Fibroblast of skin of left biceps (primary cell): Measurements from ENCODE around the gene CFAP107.

ENCODE experiments used
- DNase-seq, 2 experiments: peaks; one replicate each; pipeline ENCODE4 v3.0.0-alpha.2; 2013; ENCODE audit warnings: low read depth in 2 of 2

Gene CFAP107

GRCh38 chr1:12741946-12742345 lies 4.1 kb upstream of the CFAP107 start:
- no peak for DNase-seq

GRCh38 chr1:12745126-12745991 lies 641 bp upstream of the CFAP107 start:
- DNase-seq: peak; percentile 23 to 45

GRCh38 chr1:12748778-12749355 lies 2.9 kb downstream of the CFAP107 start:
- no peak for DNase-seq

- DNase-seq: no peak
Observed at GRCh38 chr1:12754738-12755137, 8.7 kb downstream of the CFAP107 start.

DNA sequence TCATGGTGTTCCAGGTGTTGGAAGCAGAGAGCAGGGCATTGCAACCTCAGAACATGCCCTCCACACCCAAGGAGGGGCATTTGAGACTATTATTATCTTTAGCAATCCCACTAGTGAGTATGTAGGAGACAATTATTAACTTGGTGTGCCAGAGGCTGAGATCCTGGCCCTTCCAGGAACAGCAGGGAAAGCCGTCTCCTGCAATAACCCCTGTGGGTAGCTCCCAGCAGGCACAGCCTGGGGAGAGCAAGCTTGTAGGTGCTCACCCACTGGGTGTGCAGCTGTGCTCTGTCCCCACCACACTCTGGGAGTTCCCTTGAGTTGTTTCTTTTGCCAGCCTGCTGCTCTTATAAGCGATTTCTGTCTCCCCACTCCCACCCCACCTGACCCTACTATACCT lies 10.3 kb downstream of the CFAP107 start:
- no peak for DNase-seq

DNA sequence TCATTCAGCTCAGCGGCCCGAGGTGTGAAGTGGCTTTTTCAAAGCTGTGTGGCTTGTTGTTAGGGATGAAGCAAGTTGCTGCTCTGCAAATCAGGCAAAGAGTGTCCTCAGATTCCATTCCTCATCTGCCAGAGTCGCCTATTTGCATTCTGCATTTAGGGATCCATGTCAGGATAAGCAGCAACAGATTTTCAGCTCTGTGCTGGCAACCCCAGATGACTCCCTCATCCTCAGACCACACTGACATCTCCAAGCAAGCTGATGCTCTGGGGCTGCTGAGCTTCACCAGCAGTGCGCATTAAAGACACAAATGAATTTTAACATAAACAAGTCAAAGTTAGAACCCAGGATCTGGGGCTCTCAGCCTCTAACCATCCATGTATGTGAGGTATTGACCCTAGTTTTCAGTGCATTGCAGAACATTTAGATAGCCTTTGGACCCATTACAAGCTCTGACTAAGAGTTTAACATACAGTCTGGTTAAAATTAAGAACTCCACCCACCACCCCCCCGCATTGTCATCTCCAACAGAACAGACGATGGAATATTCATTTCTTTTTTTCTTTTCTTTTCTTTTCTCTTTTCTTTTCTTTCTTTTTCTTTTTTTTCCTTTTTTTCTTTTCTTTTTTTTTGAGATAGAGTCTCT lies 10.9 kb downstream of the CFAP107 start:
- no peak for DNase-seq

GRCh38 chr1:12757836-12758235 lies 11.8 kb downstream of the CFAP107 start:
- DNase-seq: no peak

DNA sequence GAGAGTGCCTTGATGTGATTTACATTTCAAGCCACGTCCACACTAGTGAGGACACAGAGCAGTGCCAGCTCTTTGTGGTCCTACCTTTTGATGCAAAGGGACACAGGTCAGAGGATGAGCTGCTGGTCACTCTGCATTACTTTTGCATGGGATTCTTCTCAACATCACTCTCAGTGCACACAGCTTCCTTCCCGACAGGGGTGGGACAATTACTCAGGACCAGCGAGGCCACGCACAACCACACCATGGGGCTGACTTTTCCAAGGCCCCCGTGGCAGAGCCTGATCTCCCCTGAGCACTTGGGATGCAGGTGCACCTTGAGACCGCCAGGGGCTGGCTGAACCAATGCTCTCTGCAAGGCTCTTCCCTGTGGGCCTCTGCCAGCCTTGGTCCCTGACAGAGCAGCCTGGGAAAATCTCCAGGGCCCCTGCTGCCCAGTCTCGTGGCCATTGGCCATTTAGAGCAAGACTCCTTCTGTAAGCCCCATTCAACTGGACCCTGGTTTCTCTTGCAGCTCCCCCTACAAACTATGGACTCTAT lies 14.3 kb downstream of the CFAP107 start:
- DNase-seq: no peak

DNA sequence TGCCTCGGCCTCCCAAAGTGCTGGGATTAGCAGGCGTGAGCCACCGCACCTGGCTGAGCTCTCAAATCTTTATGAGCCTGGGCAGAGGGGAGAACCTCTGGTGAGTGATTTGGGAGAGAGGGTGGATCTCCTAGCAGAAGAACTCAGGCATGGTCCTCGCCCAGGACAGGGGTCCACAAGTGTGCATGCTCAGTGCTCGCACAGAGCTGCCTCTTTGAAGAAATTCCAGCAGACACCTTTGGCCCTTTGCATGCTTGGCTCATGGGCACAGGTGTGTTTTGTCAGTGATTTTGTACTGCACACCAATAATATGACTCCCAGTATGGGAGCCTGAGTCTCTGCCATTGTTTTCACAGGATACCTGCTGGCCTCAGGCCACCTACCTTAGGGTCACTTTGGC lies 15.8 kb downstream of the CFAP107 start:
- no peak for DNase-seq

DNA sequence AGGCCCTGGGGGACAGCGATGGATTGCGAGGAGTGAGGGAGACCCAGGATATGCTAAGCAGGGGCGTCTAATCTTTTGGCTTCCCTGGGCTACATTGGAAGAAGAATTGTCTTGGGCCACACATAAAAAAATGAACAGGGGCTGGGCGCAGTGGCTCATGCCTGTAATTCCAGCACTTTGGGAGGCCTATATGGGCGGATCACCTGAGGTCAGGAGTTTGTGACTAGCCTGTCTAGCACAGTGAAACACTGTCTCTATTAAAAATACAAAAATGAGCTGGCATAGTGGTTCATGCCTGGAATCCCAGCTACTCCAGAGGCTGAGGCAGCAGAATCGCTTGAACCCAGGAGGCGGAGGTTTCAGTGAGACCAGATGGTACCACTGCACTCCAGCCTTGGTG lies 16.8 kb downstream of the CFAP107 start:
- DNase-seq: no peak

GRCh38 chr1:12763479-12763878 lies 17.5 kb downstream of the CFAP107 start:
- no peak for DNase-seq

DNA sequence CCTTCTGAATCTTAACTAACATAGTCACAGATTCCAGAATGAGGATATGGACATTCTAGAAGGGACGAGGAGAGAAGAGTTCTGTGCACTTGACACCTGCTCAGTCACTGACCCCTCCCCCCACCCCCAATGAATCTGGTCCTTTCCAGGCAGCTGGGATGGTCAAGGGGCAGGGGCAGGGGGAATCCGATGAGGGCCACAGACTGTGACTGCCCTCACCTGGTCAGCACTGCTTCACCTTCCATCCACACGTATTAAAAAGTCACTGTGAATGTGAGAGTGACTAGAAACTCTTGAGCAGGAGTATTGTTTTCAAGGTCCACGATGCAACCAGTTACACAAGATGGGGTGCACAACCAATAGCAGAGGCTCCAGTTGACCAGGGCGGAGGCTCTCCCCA lies 18.0 kb downstream of the CFAP107 start:
- DNase-seq: no peak

GRCh38 chr1:12769031-12769430 lies 23.0 kb downstream of the CFAP107 start:
- DNase-seq: no peak

- no peak for DNase-seq
Observed at GRCh38 chr1:12769976-12770505, 24.0 kb downstream of the CFAP107 start.

GRCh38 chr1:12770620-12771019 lies 24.6 kb downstream of the CFAP107 start:
- DNase-seq: no peak

DNA sequence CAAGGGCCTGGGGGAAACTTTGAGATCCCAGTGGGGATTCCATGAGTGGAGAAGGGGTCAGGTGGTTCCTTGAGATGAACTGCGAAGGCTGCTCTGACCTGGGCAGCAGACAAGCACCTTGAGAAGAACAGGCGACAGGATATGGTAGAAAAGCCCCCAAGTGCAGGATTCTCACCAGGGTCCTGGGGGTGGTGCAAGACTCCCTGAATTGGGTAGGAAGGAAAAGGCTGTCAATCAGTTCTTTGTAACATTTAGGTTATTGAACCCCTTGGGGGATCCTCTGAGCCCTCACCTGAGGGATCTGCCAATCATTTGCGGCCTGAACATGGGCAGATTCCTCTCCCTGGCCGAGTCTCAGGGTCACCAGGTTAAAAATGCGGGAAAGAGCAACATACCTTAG lies 25.2 kb downstream of the CFAP107 start:
- no peak for DNase-seq

GRCh38 chr1:12772520-12772919 lies 26.5 kb downstream of the CFAP107 start:
- no peak for DNase-seq

DNA sequence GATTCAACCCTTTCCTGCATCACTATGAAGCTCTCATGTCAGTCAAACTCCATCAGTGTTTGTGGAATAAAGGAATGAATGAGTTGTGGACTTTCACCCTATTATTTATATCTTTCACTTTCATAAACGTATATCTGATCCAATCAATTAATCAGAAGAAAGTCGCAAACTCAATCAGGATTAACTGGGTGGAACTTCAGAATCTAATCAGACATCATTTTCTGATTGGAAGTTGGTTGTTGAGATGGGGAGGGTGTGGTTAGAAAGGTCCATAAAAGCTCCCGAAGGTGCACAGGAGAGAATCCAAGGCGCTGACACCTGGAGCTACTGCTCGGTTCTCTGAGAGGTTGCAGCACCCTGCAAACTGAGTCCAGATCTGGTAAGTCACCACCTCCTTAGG lies 27.4 kb downstream of the CFAP107 start, which contains the start of gene PRAMEF12:
Gene PRAMEF12, plus strand, starts transcription at position 301 of the 400 bp plus-strand sequence. CDS start 1,130 bp downstream, outside the sequence.
- no peak for DNase-seq

DNA sequence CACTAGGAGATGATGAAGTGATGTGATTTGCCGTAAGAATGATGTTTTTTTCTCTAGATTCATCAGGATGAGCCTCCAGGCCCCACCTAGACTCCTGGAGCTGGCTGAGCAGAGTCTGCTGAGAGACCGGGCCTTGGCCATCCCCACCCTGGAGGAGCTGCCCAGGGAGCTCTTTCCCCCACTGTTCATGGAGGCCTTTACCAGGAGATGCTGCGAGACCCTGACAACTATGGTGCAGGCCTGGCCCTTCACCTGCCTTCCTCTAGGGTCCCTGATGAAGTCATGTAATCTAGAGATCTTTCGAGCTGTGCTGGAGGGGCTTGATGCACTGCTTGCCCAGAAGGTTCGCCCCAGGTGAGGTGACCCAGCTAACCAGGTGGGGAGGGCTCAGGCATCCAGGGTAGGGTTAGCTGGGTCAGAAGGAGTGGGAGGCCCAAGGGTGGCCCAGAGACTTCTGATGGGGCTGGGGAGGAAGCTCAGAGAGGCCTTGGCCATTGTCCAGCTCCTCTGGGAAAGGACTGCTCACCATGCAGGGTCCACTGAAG lies 28.9 kb downstream of the CFAP107 start:
- no peak for DNase-seq

DNA sequence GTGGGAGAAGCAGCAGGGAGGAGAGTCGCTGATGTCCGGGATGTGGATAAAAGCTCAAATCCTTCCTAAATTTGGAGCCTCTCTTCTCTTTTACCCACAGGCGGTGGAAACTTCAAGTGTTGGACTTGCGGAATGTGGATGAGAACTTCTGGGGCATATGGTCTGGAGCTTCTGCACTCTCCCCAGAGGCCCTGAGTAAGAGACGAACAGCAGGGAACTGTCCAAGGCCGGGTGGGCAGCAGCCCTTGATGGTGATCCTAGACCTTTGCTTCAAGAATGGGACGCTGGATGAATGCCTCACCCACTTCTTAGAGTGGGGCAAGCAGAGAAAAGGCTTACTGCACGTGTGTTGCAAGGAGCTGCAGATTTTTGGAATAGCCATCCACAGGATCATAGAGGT lies 29.4 kb downstream of the CFAP107 start:
- no peak for DNase-seq

- DNase-seq: no peak
Observed at GRCh38 chr1:12776801-12777557, 31.0 kb downstream of the CFAP107 start.
